GM19372 (cell line): ENCODE measurements around the gene THOC5.
"Not testable (repeated sequence)": the region's sequence is repeated elsewhere in the genome, so short reads cannot be mapped to it uniquely, and the experiment has no call there.

Experiments
- ATAC-seq: cut with Tn5 transposase; IDR thresholded peaks from one replicate; pipeline ENCODE4 v1.9.1; 2021; ENCODE audit warnings: mild to moderate bottlenecking, low read depth, moderate library complexity; ENCODE audit not compliant: unreplicated experiment

Gene THOC5

GRCh38 chr22:29511126-29511862 lies 42.3 kb downstream of the THOC5 start:
- no peak for ATAC-seq

- ATAC-seq, result no peak
Measured at GRCh38 chr22:29510542-29510941, 43.0 kb downstream of the THOC5 start.

GRCh38 chr22:29509815-29510214 lies 43.7 kb downstream of the THOC5 start:
- no peak for ATAC-seq

- ATAC-seq, result no peak
Measured at GRCh38 chr22:29509298-29509697, 44.3 kb downstream of the THOC5 start.

- no peak for ATAC-seq
Measured at GRCh38 chr22:29503811-29504372, 49.7 kb downstream of the THOC5 start.

GRCh38 chr22:29499852-29500251 lies 53.7 kb downstream of the THOC5 start:
- no peak for ATAC-seq

GRCh38 chr22:29493636-29494035 lies 59.9 kb downstream of the THOC5 start:
- ATAC-seq, result no peak

- no peak for ATAC-seq
Measured at GRCh38 chr22:29491012-29491411, 62.5 kb downstream of the THOC5 start.

- ATAC-seq, result not testable (repeated sequence)
Measured at GRCh38 chr22:29489127-29489780, 64.3 kb downstream of the THOC5 start.

GRCh38 chr22:29487426-29487986 lies 66.1 kb downstream of the THOC5 start:
- ATAC-seq, result no peak

- ATAC-seq, result no peak
Measured at GRCh38 chr22:29485448-29485847, 68.1 kb downstream of the THOC5 start.

- no peak for ATAC-seq
Measured at GRCh38 chr22:29484642-29485041, 68.9 kb downstream of the THOC5 start.

GRCh38 chr22:29483254-29483653 lies 70.3 kb downstream of the THOC5 start:
- no peak for ATAC-seq

- ATAC-seq, result no peak
Measured at GRCh38 chr22:29482726-29483125, 70.8 kb downstream of the THOC5 start.

- no peak for ATAC-seq
Measured at GRCh38 chr22:29482253-29482652, 71.3 kb downstream of the THOC5 start.

- ATAC-seq, result no peak
Measured at GRCh38 chr22:29481265-29482000, 72.1 kb downstream of the THOC5 start.

GRCh38 chr22:29480512-29481264 lies 72.9 kb downstream of the THOC5 start:
- no peak for ATAC-seq

- no peak for ATAC-seq
Measured at GRCh38 chr22:29480262-29480511, 73.4 kb downstream of the THOC5 start.

- ATAC-seq, result no peak
Measured at GRCh38 chr22:29479417-29480261, 73.9 kb downstream of the THOC5 start, which contains the start of gene NEFH. TSS of gene NEFH (plus strand) at chr22:29480218. CDS start at chr22:29480263, 45 bp downstream.
